GM10847 (cell line): ENCODE results near the gene CEP112.

Source experiments
- POLR2A ChIP-seq: IDR thresholded peaks from 2 replicates; pipeline ENCODE4 v1.6.1; 2011; ENCODE audit not compliant: insufficient read length; ENCODE audit errors: extremely low read depth

Gene CEP112

DNA sequence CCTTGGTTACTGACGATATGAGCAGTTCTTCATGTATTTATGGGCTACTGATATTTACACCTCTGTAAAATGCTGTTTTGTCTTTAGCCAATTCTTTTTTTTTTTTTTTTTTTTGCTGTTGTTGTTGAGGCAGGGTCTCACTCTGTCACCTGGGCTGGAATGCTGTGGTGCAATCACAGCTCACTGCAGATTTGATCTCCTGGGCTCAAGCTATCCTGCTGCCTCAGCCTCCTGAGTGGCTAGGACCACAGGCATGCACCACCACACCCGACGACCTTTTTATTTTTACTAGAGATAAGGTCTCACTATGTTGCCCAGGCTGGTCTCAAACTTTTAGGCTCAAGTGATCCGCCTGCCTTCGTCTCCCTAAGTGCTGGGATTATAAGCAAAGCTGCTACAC is 405.5 kb downstream of the CEP112 start:
- no peak for TF ChIP-seq POLR2A

DNA sequence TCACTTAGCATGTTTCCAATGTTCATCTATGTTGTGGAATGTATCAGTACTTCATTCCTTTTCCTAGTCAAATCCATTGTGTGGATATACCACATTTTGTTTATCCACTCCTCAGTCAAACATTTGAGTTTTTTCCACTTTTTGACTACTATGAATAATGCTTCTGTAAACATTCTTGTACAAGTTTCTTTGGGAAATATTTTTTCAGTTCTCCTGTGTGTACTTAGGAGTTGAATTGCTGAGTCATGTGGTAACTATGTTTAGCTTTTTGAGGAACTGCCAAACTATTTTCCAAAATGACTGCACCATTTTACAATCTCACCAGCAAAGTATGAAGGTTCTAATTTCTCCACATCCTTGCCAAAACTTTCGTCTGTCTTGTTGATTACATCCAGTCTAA is 406.8 kb downstream of the CEP112 start:
- TF ChIP-seq POLR2A, result no peak

DNA sequence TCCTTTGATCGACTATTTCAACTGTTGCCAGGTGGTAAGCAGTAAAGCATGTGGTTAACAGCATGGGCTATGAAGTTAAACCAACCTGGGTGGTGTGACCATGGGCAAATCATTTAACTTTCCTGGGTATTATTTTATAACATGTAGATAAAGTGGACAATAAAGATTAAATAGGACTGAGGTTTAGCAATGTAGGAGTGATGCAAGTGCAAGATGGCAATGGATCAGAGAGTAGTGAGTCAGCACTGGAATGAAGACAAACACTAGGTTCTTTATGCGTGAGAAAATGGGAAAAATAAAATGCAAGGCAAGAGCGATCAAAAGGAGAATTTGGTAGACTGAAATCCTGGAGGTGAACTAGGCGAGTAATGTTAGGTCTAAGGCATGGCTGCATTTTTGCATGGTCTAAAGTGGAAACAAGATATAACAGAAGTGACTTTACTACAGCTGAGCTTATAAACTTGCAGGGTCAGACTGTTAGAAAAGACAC is 408.0 kb downstream of the CEP112 start:
- TF ChIP-seq POLR2A, result no peak

DNA sequence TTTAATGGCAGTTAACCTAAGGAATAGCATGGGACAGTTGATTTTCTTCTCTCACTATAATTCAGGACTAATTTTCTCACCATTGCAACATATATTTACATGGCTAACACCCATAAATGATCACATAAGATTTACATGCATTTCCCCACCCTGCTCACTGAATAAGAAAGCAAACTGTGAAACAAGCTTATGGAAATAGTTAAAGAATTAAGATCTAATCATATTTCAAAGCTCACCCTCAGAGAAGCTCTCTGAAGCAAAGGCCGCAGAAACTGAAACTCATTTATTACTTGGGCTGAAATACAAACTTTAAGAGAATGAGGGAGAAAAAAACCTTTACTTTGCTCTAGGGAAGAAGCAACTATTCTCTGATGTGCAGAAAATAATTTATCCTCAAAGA is 411.8 kb downstream of the CEP112 start:
- TF ChIP-seq POLR2A, result no peak

DNA sequence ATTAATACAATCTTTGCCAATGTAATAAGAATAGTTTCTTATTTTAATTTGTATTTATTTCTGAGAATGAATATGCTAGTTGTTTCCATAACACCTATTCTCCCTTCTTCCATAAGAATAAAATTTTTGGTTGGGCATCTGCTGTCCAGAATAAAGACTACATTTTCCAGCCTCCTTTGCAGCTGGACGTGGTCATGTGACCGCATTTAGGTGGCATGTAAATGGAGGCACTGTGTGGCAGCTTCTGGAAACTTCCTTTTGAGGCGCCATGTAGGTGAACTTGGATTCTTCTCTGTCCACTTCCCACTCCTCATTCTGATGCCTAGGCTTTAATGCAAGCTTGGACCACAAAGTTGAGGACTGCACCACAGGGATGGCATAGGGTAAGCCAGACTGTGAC is 415.0 kb downstream of the CEP112 start:
- TF ChIP-seq POLR2A, result no peak

DNA sequence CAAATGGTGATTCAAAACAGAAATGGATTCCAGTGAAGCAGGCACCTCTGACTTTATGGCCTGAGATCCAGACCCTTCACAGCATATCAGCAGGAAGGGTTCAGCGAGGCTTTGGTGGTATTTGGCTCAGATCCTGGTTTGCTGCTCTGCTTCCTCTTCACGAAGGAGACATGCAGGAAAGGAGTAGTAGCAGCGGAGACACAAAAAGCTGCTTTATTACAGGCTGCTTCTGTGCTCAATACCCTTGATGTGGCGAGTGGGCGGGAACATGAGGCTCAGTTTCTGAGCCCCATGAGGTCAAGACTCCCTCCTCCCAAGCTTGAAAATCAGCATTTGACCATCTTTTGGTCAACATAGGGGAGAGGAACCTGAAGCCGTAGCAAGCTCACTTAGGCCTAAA is 417.1 kb downstream of the CEP112 start:
- no peak for TF ChIP-seq POLR2A

DNA sequence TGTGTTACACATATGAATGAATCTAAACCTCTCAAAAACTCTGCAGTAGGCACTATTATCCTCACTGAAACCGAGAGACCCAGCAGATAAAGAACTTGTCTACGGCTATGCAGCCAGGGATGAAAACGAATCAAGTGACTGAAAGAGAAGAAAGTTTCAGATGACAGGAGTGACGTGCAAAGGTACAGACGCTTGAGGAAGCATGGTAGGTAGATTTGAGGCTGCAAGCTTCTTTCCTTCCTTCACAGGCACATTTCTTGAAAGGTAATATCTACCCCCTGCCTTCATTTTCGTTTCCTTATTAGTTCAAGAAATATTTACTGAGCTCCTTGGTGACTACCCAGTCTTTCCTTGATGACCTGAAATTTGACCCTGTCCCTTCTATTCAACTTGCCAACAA is 418.9 kb downstream of the CEP112 start:
- TF ChIP-seq POLR2A, result no peak

DNA sequence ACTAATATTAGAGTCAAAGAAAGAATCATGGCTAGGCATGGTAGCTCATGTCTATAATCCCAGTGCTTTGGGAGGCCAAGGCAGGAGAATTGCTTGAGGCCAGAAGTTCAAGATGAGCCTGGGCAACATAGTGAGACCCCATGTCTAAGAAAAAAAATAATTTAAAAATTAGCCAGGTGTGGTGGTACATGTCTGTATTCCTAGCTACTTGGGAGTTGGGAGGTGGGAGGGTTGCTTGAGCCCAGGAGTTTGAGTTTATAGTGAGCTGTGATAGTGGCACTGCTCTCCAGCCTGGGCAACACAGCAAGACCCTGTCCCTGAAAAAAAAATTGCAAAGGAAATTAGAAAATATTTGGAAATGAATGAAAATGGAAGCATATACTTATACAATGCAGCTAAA is 420.2 kb downstream of the CEP112 start:
- TF ChIP-seq POLR2A, result no peak

DNA sequence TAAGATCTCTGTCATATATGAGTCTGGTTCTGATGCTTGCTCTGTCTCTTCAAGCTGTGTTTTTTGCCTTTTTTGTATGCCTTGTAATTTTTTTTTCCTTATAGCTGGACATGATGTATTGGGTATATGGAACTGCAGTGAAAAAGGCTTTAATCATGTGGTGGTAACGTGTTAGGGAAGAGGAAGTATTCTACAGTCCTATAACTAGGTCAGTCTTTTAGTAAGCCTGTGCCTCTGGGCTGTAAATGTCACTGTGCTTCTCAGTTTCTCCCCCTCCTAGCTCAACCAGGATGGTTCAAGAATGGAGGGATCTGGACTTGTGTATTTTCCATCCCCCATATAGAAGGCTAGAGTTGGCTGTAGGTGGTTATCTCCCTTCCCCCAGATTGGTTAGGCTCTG is 428.1 kb downstream of the CEP112 start:
- no peak for TF ChIP-seq POLR2A

DNA sequence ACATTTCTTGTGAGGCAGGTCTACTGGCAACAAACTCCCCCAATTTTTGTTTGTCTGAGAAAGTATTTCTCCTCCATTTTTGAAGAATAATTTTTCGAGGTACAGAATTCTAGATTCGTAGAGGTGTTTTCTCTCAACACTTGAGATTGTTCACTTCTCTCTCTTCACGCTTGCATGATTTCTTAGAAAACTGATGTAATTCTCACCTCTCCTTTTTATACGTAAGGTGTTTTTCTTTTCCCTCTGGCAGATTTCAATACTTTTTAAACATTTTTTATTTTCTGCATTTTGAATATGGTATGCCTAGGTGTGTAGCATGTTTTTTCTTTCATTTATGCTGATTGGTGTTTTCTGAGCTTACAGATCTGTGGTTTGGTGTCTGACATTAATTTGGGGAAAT is 429.0 kb downstream of the CEP112 start:
- no peak for TF ChIP-seq POLR2A

DNA sequence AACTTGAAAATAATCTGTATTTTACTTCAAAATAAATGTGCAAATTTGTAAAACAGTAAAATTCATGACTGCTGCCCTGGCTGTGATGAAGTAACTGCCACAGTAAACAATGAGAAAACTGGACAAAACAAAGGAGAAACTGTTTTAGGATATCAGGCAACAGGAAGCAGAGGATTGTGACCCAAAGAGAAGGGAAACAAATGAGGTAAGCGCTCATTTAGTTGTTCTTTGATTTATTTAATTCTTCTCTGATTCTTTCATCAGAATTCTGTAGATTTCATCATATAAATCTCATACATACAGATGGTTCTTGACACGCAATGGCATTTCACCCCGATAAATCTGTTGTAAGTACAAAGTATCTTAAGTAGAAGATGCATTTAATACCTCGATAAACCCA is 432.4 kb downstream of the CEP112 start:
- TF ChIP-seq POLR2A, result no peak

DNA sequence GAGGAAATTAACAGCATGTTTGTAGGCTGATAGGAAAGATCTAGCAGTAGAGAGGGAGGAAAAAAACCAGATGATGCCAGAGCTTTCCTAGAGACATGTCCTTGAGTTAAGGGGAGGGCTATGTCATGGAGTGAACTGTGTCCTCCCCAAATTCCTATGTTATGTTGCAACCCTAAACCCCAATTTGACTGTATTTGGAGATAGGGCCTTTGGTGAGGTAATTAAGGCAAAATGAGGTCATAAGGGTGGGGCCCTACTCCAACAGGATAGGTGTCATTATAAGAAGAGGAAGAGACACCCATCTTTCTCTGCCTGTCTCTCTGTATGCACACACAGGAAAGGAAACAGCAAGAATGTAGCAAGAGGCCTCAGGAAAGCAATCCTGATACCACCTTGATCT is 435.2 kb downstream of the CEP112 start:
- TF ChIP-seq POLR2A, result no peak

DNA sequence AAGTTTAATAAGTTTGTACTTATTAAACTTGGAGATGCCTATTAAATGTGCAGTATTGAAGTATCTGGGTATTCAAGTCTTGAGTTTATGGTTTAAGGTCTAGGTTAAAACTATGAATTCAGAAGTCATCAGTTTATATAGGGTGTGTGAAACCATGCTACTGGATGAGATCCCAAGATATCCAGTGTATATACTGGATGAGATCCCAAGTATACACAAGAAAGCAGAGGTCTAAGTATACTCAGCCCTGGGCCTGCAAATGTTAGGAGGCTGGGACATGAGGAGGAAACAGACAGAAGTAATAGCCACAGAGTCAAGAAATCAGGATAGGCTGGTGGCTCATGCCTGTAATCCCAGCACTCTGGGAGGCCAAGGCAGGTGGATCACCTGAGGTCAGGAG is 436.1 kb downstream of the CEP112 start:
- TF ChIP-seq POLR2A, result no peak

DNA sequence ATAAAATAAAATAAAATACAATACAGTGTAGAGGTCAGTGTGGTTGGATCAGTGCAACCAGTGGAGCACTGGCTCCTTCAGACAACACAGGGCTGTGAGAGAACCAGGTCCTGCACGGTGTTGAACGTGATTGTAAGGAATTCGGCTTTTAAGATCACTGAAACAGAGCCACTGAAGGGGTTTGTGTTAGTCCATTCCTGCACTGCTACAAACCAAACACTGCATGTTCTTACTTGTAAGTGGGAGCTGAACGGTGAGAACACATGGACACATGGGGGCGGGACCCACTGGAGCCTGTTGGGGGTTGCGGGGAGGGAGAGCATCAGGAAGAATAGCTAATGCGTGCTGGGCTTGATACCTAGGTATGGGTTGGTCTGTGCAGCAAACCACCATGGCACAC is 437.3 kb downstream of the CEP112 start:
- TF ChIP-seq POLR2A, result no peak

DNA sequence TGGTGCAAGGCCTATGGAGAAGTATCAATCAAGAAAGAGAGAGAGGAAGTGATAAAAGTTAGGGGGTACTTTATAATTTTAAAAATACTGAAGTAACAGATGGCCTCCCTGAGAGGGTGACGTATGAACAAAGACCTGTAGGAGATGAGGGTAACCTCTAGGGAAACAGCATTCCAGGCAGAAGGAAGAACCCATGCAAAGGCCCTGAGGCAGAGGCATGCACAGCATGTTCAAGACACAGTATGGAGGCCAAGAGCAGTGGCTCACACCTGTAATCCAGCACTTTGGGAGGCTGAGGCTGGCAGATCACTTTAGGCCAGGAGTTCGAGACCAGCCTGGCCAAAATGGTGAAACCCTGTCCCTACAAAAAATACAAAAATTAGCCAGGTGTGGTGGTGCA is 437.9 kb downstream of the CEP112 start:
- no peak for TF ChIP-seq POLR2A

DNA sequence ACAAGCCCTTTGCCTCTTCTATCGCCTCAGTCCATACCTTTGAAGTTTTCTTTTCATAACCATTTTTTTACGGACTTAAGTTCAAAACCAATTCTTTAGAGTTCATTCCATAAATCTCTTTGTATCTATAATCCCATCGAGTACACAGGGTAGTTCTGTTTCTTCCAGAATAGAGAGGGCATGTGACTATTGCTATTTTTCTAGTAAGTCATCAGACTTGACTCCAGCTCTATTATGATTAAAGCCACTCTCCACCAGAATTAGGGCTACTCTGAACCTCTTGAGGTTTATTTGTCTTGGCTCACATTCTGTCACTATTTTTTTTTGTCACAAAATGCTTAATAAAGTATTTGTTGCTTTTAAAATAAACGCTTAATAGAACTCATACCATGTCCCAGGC is 438.6 kb downstream of the CEP112 start:
- TF ChIP-seq POLR2A, result no peak

DNA sequence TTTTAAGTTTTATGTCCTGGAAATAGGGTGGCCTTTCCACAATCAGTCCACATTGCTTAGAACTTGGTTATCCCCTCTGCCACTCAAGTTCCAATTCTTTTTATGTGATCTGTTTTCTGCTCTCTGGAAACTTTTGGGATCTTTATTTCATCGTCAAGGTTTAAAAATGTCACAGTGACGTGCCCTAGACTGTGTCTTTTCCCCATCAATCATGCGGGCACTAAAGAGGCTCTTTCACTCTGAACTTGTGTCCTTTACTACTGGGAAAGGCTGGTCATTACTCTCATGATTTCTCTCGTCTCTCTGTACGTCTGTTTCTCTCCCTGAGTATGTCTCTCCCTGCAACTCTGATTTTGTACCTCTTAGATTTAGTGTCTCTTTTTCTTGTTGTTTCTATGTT is 440.7 kb downstream of the CEP112 start:
- TF ChIP-seq POLR2A, result no peak

DNA sequence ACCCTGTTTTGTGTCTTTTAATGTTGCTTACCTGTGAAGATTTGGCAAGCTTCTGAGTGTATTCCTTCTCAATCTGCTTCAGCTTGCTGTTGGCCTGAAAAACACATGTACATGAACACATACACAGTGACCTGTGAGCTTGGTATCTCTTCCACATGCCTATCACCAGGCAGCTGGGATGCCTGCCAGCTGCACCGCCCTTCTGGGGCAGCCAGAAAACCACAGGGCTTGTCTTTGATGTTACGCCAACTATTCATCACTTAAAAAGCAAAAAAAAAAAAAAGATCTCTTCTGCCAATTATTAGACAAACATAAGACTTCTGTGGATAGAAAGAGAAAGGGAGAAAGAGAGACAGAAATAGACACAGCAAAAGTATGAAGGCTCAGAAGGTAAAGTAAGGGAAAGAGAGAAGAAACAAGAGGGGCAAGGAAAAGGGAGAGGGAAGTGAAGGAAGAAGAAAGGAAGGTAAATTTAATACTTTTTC is 441.3 kb downstream of the CEP112 start:
- TF ChIP-seq POLR2A, result no peak
